GM19035 (cell line): ENCODE data around the gene ANTXR2.

Experiments
- ATAC-seq: cut with Tn5 transposase; IDR thresholded peaks from one replicate; pipeline ENCODE4 v1.9.1; 2021; ENCODE audit not compliant: unreplicated experiment

Gene ANTXR2

GRCh38 chr4:80092847-80093246 lies 19.8 kb upstream of the ANTXR2 start:
- no peak for ATAC-seq

DNA sequence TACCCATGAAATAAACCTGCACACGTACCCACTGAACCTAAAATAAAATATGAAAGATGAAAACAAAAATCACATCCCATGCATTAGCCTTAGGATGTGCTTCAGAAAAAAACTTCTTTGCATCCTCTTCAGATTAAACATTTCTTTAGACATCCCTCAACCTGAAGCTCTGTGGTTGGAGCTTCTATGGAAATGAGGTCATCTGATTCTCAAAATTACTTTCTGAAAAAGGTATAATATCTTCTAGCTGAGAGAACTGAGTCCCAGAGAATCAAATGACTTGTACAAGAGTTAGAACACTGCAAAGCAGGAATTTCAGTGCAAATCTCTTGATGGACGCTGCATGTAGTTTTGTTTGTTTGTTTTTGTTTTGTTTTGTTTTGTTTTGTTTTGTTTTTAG lies 19.1 kb upstream of the ANTXR2 start:
- no peak for ATAC-seq

- no peak for ATAC-seq
Measured at GRCh38 chr4:80091688-80092087, 18.7 kb upstream of the ANTXR2 start.

DNA sequence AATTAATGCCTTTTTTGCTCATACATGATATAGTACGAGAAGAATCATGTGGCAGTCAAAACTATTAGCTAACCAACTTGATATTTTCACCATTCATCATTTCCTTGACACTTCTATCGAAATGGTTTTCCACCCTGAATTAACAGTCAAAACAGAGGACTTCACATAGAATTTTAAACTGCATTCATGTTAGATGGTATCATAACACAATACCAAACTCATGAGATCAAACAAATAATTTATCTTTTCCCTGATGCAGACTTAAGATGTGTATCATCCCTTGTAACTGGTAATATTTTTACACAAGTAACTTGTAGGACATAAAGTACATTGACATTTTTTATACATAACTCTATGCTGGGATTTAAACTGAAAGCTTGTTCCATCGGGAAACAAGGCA lies 18.2 kb upstream of the ANTXR2 start:
- no peak for ATAC-seq

DNA sequence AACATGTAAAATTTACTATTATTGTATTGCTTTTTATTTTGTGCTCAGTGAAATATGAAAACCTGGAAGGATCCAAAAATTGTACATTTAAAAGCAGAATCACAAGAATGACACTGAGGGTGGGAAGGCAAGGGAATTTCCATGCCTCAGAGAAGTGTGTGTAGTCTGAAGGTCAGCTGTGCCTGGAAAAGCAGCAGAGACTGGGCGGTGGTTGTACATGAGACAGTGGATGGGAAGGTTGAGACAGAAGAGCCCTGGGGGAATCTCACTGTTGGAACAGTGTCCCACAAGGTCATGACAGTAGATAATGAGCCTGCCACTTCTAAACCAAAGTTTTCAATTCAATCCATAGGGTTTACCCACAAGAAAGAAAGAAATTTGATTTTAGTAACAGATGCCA lies 17.1 kb upstream of the ANTXR2 start:
- ATAC-seq = no peak

DNA sequence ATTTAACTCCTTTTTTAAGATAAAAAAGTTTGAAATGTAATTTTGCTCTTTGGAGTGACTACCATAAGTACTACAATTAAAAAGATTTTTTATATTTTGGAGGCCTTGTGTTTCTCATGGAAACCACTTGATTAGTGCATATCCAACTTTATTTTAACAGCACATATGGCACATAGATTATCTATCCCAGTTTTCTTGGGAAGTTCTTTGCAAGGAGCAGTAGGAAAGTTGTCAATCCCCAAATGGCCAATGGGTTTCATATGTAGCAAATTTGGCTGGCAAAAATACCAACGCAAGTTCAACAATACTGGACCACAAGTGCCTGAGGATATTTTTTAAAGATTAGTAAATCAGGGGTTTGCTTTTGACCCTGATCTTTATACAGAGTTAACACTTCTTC lies 15.4 kb upstream of the ANTXR2 start:
- ATAC-seq = no peak

DNA sequence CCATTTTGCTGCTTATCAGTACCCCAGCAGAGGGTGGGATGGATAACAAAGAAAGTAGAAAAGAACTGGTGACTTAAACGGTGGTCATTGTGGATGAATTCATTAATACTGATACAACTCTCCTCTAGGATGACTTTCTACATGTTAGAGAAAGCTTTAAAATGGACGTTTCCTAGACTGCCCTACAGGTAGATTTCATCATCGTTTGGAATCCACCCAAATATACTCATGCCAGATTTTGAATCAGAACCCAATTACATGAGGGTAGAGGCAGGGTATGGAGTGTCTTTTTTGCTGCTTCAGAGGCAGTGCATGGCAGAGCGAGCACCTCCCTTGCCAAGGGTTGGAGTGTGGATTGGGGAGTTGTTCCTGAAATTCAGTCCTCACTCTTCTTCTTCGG lies 13.3 kb upstream of the ANTXR2 start:
- ATAC-seq = no peak

- no peak for ATAC-seq
Measured at GRCh38 chr4:80085081-80085480, 12.1 kb upstream of the ANTXR2 start.

- no peak for ATAC-seq
Measured at GRCh38 chr4:80082693-80083092, 9.7 kb upstream of the ANTXR2 start.

DNA sequence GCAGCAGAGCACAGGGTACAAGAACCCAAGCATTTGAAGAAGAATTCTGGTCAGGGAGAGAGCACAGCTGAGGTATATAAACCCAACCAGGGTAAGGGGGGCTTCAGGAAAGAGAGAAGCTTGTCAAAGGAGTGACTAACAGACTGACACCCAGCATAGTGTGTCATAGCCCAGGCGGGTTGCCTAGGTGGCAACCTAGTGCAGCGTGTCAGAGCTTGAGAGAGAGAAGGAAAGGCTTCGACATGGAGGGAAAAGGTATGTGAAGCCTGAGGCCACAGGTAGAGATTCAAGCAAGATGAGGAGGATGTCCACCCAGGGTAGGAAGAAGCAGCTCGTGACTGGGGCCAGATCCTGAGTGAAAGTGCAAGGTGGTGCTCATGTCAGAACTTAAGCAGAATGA lies 8.5 kb upstream of the ANTXR2 start:
- no peak for ATAC-seq

DNA sequence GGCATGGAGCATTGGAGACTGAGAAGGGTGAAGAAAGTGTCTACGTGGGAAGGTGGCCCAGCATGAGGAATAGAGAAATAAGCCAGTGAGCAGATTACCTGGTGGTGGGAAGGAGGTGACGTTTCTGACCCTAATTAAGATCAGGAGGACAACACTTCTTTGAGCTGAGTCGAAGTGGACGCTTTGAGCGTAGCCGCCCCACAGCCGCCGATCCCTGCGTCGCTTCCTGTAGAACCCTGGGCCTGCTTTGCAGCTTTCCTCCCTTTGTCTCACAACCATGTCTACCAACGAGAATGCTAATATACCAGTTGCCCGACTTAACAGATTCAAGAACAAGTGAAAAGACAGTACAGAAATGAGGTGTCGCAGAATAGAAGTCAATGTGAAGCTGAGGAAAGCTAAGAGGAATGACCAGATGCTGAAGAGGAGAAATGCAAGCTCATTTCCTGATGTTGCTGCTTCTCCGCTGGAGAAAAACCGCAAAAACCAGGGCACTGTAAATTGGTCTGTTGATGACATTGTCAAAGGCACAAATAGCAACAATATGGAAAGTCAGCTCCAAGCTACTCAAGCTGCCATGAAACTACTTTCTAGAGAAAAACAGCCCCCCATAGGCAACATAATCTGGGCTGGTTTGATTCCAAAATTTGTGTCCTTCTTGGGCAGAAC lies 6.4 kb upstream of the ANTXR2 start:
- no peak for ATAC-seq

DNA sequence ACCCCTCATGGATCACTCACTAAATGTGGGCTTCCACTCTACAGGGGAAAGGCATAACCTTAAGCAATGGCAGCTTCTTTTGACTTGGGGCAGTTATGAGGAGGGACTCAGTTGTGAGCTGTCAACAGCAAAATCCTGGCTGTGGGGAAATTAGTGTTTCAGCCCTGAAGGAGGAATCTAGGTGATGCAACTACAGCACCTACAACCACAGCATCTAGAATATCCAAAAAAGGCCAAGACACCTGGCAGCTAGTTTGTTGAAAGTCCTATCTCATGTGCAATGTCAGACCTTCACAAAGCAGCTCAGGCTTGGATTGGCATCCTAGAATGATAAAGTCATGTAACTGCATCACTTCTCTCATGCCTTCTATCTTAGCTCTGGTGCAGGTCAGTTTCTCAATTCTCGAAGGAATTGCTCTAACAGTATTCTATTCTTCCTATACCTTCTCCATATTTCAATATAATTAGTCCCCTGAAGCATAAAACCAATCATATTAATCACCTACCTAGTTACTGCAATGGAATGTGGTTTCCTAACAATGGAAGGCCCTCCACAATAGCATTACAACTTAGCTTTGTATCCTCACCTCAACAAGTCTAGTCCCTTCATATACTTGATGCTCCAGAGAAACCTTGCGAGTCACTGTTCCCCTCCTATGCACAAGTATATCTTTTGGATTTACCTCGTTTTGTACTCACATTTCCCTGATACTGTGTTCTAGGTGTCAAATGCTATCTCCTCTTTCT lies 5.5 kb upstream of the ANTXR2 start:
- ATAC-seq = no peak

DNA sequence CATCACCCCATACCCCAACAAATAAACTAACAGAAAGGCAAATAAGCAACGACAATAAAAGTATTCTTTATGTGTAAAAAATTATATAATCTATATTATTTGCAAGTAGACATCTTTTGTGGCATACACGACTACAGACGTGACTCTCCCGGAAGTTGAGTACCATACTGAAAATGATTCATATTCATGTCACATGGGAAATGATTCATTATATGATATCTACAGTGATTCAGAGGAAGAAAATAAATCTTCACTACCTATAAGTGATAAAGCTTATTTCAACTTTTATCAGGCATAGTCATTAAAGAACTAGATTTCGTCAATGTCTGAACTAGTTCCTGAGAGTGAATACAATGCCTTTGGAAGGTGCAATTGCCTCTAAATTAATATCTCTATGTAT lies 4.6 kb upstream of the ANTXR2 start:
- no peak for ATAC-seq

DNA sequence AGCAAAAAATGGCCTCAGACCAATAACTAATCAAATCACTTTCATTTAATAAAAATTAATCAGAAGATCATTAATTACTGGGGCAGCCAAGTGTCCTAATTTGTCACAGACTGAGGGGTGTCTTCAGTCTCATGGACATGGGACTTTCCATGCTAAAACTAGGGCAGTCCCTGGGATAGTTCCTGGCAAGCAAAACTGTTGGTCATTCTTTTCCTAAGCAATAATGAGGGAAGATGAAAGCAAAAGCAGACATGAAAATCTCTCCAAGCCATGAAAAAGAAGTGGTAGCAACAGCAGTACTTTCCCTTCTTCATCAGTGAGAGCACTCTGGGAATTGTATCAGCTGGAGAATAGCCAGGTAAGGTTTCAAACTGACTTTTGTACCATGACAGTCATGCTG lies 3.7 kb upstream of the ANTXR2 start:
- ATAC-seq = no peak

DNA sequence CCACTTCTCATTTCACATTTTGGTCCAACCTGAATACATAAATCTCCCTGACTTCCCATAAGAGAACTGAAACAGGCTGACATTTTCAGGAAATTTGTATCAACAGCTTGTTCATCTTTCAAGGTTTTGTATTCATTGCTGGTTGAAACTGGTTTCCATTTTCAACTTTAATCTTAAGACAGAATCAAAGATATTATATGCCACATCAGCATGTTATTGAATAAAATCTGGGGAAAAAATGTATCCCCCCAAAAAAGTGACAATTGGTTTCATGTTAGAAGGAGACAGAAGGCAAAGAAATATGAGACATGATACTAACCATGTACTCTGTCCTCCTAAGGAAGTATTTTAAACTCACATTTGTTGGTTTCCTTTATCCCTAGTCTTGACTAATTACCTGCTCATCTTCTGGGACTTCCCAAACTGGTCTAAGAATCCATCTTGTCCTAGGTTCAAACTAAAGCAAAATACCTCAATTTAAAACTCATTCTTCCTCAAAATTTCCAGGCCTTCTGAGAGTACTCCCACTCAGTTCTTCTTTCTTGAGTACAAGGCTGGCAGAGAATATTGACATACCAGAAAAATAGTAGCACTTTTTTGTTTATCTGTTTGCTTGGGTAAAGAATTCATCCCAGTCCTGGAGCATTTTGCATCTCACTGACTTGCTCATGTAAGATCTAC lies 3.1 kb upstream of the ANTXR2 start:
- ATAC-seq = no peak

DNA sequence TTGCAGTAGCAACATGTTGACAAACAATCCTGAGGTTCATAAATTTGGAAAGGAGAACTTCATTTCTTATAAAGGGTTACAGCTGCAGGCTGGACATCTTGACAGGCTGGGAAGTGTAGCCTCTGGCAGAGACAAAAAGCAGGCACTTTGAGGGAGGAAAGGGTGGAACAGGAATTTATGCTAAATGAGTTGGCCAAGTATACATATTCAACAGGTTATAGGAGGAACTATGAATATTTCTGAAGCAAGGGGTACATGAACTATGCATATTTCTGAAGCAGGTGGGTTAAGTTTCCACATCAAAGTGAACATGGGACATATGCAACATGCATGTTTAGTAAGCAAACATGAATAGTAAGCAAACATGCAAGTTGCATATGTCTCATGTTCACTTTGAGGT lies 1.6 kb upstream of the ANTXR2 start:
- no peak for ATAC-seq

GRCh38 chr4:80074069-80074468 lies 1.0 kb upstream of the ANTXR2 start:
- ATAC-seq = no peak

DNA sequence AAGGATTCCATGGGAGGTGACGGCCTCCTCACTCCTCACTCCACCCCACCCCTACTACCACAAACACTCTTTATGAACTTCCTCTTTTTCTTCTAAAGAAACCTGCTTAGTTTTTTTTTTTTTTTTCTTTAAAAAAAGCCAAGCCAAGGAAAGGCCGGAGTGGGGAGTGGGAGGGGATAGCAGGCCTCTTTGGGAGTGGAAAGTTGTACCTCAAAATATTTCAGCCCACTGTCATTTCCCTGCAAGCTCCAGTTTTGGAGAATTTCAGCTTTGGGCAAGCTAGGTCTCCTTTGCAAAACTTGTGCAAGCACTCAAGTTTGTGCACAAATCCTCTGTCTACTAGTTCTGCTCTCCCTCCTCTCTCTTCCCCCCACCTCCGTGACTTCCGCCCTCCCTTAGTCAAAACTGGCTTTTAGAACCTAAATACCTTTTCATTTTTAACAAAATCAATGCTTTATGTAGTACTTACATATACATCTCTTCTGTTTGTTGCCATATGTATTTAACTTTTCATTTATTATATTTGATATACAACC lies 512 bp upstream of the ANTXR2 start:
- peak; percentile 50 for ATAC-seq

GRCh38 chr4:80072228-80072743 lies 743 bp downstream of the ANTXR2 start:
- peak; percentile 31 for ATAC-seq

DNA sequence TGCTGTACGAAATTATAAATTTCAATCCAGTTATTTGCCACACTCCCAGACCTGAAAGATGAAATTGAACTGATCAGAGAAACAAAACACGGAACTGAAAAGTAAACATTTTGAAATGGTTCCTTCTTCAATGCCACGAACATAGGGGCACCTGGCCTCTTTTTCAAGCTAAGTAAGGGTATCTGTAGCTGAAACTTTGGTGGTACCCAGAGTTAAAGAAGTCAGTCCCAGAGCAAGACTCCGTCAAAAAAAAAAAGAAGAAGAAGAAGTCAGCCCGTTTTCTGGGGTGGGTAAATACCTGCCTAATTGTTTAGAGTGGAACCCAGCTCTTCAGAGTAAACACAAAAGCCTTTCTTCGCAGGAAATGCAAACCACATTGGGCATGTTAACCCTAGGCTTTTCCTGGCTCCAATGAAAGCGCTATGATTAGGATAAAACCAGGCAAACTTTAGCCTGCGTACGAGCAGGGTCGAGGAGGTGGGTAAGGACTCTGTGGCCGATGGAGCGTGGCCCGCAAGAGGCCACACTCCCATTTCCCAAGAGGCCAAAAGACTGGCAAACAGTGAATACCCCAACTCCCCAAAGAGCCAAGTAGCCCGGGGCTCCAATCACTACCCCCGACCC lies 1.3 kb downstream of the ANTXR2 start:
- ATAC-seq = peak; percentile 18

DNA sequence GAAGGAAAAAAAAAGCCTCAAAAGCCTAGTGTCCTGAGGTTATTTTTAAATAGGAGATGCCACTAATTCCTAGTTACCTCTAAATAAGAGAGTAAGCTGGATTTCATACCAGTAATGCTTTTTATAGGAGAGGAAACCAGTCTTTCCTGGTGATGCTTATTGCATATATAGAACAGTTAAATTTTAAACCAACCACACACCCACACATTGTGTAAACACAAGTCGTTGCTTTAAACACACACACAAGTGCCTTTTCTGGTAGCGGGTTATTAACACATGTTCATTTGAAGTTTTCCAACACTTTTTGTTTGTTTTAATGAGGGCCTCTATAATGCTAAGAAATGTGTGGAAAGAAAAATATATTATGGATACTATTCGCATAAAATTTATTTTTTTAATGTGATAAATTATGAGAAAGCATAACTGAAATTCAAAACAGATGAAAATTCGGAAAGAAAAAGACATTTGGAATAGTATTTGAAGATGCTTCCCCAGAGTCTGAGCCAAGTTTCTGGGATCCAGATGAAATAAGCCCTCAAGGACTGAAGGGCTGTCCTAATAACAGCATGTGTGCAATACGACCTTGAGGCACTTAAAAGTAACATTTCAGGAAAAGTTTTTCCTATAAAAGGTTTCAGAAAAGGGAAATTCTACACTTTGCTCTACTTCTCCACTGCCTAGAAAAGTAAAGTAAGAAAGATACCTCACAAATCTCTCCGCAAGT lies 2.0 kb downstream of the ANTXR2 start:
- no peak for ATAC-seq
